Aorta (tissue), 5 donors: ENCODE measurements around the gene BLOC1S2. TPM values are rescaled to one million over a fixed set of nuclear protein-coding genes. Genes with fewer than 3 reads are reported as not detected.
A peak's percentile ranks its signal among the peaks of the same experiment; 100 is the strongest.

Experiments
- ATAC-seq: fragments of 200-7000 bp; cut with Tn5 transposase; one replicate; pipeline ENCODE4 v1.9.1; 2022; ENCODE audit warnings: moderate library complexity; ENCODE audit not compliant: low FRiP score
- DNase-seq, 2 donors: peaks; one replicate each; pipeline ENCODE4 v3.0.0-alpha.2; 2020
- H3K27ac ChIP-seq, 2 donors: one replicate each; pipeline ENCODE4 v1.5.1; 2013; ENCODE audit warnings: low read length in 2 of 2, mild to moderate bottlenecking in 2 of 2, moderate library complexity in 2 of 2, control low read depth in 1 of 2, inconsistent platforms in 1 of 2, low read depth in 1 of 2
- H3K27me3 ChIP-seq, 2 donors: one replicate each; pipeline ENCODE4 v1.6.1; 2013; ENCODE audit warnings: control low read depth in 1 of 2, low read length in 1 of 2, mild to moderate bottlenecking in 1 of 2, moderate library complexity in 1 of 2; ENCODE audit not compliant: insufficient read depth in 2 of 2, control insufficient read depth in 1 of 2
- H3K36me3 ChIP-seq, 2 donors: one replicate each; pipeline ENCODE4 v1.6.1; 2013; ENCODE audit warnings: control low read depth in 1 of 2, low read length in 1 of 2, mild to moderate bottlenecking in 1 of 2; ENCODE audit not compliant: insufficient read depth in 2 of 2, control insufficient read depth in 1 of 2
- H3K4me1 ChIP-seq, 2 donors: one replicate each; pipeline ENCODE4 v1.6.1; 2013; ENCODE audit warnings: low read length in 2 of 2, control low read depth in 1 of 2, mild to moderate bottlenecking in 1 of 2, moderate library complexity in 1 of 2; ENCODE audit not compliant: insufficient read depth in 2 of 2, control insufficient read depth in 1 of 2
- H3K4me3 ChIP-seq, 2 donors: one replicate each; pipeline ENCODE4 v1.5.1; 2013; ENCODE audit warnings: low read length in 2 of 2, control low read depth in 1 of 2, mild to moderate bottlenecking in 1 of 2
- H3K9me3 ChIP-seq: one replicate; pipeline ENCODE4 v1.6.1; 2013; ENCODE audit warnings: mild to moderate bottlenecking, low read length; ENCODE audit not compliant: control insufficient read depth
- WGBS, 2 donors: extraction: QIAGEN DNeasy Blood & Tissue Kit; methylation state at CpG; one replicate each; pipeline ENCODE4 v1.1.7; 2013; 5-methylcytosine and 5-hydroxymethylcytosine counted together
- intact Hi-C, 2 donors: fragments of 100-400 bp; cut with DNase I; formaldehyde crosslinking; loops; one replicate each; pipeline versions ENCODE4 v1.14.2 to v1.15.0; 2022
- long read RNA-seq, 2 donors: library from polyadenylated mRNA; unstranded; transcript quantifications; one replicate each; pipeline ENCODE4 v2.0.0, GENCODE V29; 2020 to 2021
- polyA plus RNA-seq, 2 donors: library from polyadenylated mRNA; stranded (reverse); fragments of 200-250 nt; gene quantifications; one replicate each; pipeline ENCODE4 v1.2.3, GENCODE V29; 2013
- total RNA-seq, 2 donors: library from RNA; stranded (reverse); fragmentation: NEBNext Ultra II Directional; extraction: Animal tissue kit (Norgen Biotek cat#: 25700); gene quantifications; one replicate each; pipeline ENCODE4 v1.2.1, GENCODE V29; 2021
- donor health status: healthy with polysubstance abuse.
- donor health status: Bipolar disorder and iron deficiency.
- donor health status: DM: no; HTN: no; CAD: no.
- donor health status: DM: no; HTN: no; CAD: no.
- donor health status: DM: yes; HTN: yes; CAD: no.

The BLOC1S2 gene
- 10 to 100 TPM; 21.9 to 26.4 TPM for total RNA-seq
- polyA plus RNA-seq: 10 to 100 TPM; 30.7 to 58.4 TPM
- long read RNA-seq, donor 1, transcript BLOC1S2-202 (5 exons, 1,249 nt): major isoform, 23 of 28 reads
- long read RNA-seq, donor 1, partial matches to known transcripts: 0 of 28 reads
- long read RNA-seq, donor 1, other reads (novel, unspliced or antisense): 4 of 28 reads
- long read RNA-seq, donor 2, transcript BLOC1S2-202 (5 exons, 1,249 nt): major isoform, 9 of 10 reads
- long read RNA-seq, donor 2, partial matches to known transcripts: 0 of 10 reads
- long read RNA-seq, donor 2, other reads (novel, unspliced or antisense): 0 of 10 reads

GRCh38 chr10:100286051-100287033, at the start of gene BLOC1S2:
TSS of gene BLOC1S2 (minus strand) at chr10:100286680. CDS start at chr10:100286659, 21 bp downstream.
- no peaks in the 10 kb centered on the region for H3K9me3 ChIP-seq
- no peaks in the 10 kb centered on the region for H3K4me1 ChIP-seq
- peaks cover 0 to 2% of the 10 kb centered on the region in 2 donors for H3K36me3 ChIP-seq
- peak; percentile 99 for ATAC-seq
- WGBS, 2 donors: 1 to 2% methylated on average over 63 of the region's 63 CpGs
- intact Hi-C loops: no loop called here
- no peaks in the 10 kb centered on the region for H3K27me3 ChIP-seq
- DNase-seq: peak; percentile 91 to 96
- H3K27ac ChIP-seq: peak within 1 kb of the TSS in 1 of 2 donors; percentile 87
- peak within 1 kb of the TSS; percentile 53 to 68 for H3K4me3 ChIP-seq

GRCh38 chr10:100334762-100335161, 48.3 kb upstream of the BLOC1S2 start:
- no peaks in the 10 kb centered on the region for H3K4me1 ChIP-seq
- 81 to 82% methylated on average over 9 of the region's 9 CpGs for WGBS, 2 donors
- no peak overlapping the region for H3K4me3 ChIP-seq
- DNase-seq: no peak
- intact Hi-C loops: no loop called here
- ATAC-seq: no peak
- no peaks in the 10 kb centered on the region for H3K9me3 ChIP-seq
- no peak overlapping the region for H3K27ac ChIP-seq
- no peaks in the 10 kb centered on the region for H3K36me3 ChIP-seq
- H3K27me3 ChIP-seq: no peaks in the 10 kb centered on the region

GRCh38 chr10:100333661-100334440, 47.4 kb upstream of the BLOC1S2 start:
- intact Hi-C loops: no loop called here
- ATAC-seq (no peak), DNase-seq (no peak)
- no peaks in the 10 kb centered on the region for H3K4me1 ChIP-seq
- H3K36me3 ChIP-seq: no peaks in the 10 kb centered on the region
- no peak overlapping the region for H3K27ac ChIP-seq
- H3K27me3 ChIP-seq: no peaks in the 10 kb centered on the region
- no peaks in the 10 kb centered on the region for H3K9me3 ChIP-seq
- H3K4me3 ChIP-seq: no peak overlapping the region
- 73 to 82% methylated on average over 2 of the region's 2 CpGs for WGBS, 2 donors

- Histone ChIP-seq H3K9me3 (no peaks in the 10 kb centered on the region), H3K36me3 (no peaks in the 10 kb centered on the region), H3K4me1 (no peaks in the 10 kb centered on the region), H3K27me3 (no peaks in the 10 kb centered on the region), H3K27ac (no peak overlapping the region), H3K4me3 (no peak overlapping the region)
- no peak for DNase-seq
- no peak for ATAC-seq
- WGBS, 2 donors: 53 to 57% methylated on average over 4 of the region's 4 CpGs
- intact Hi-C loops: no loop called here
These were observed 46.6 kb upstream of the BLOC1S2 start for GRCh38 chr10:100333106-100333505.

GRCh38 chr10:100330079-100330478, 43.6 kb upstream of the BLOC1S2 start, which contains the start of gene PKD2L1:
TSS of gene PKD2L1 (minus strand) at chr10:100330228. CDS start at chr10:100330103, 125 bp downstream.
- 13 to 28% methylated on average over 5 of the region's 5 CpGs for WGBS, 2 donors
- ATAC-seq: no peak
- Histone ChIP-seq H3K36me3 (no peaks in the 10 kb centered on the region), H3K4me3 (no peak within 1 kb of the TSS), H3K9me3 (no peaks in the 10 kb centered on the region), H3K27ac (no peak within 1 kb of the TSS), H3K27me3 (peaks cover 0 to 2% of the 10 kb centered on the region in 2 donors), H3K4me1 (no peaks in the 10 kb centered on the region)
- intact Hi-C loops: no loop called here
- no peak for DNase-seq

- H3K4me1 ChIP-seq: no peaks in the 10 kb centered on the region
- ATAC-seq (no peak), DNase-seq (no peak)
- H3K27ac ChIP-seq: no peak overlapping the region
- intact Hi-C loops: no loop called here
- no peaks in the 10 kb centered on the region for H3K9me3 ChIP-seq
- no peaks in the 10 kb centered on the region for H3K36me3 ChIP-seq
- WGBS, 2 donors: 58 to 59% methylated on average over 5 of the region's 5 CpGs
- no peak overlapping the region for H3K4me3 ChIP-seq
- peaks cover 0 to 2% of the 10 kb centered on the region in 2 donors for H3K27me3 ChIP-seq
These were observed 41.7 kb upstream of the BLOC1S2 start for GRCh38 chr10:100328198-100328597.

- ATAC-seq: no peak
- H3K27me3 ChIP-seq: peaks cover 0 to 2% of the 10 kb centered on the region in 2 donors
- intact Hi-C loops: no loop called here
- DNase-seq: no peak
- no peak overlapping the region for H3K27ac ChIP-seq
- H3K9me3 ChIP-seq: no peaks in the 10 kb centered on the region
- WGBS, 2 donors: 51 to 55% methylated on average over 3 of the region's 3 CpGs
- no peaks in the 10 kb centered on the region for H3K36me3 ChIP-seq
- H3K4me3 ChIP-seq: no peak overlapping the region
- no peaks in the 10 kb centered on the region for H3K4me1 ChIP-seq
These were observed 41.2 kb upstream of the BLOC1S2 start for GRCh38 chr10:100327718-100328009.

GRCh38 chr10:100327007-100327717, 40.7 kb upstream of the BLOC1S2 start:
- WGBS, 2 donors: 39% methylated on average over 8 of the region's 8 CpGs
- Histone ChIP-seq H3K4me1 (no peaks in the 10 kb centered on the region), H3K27me3 (peaks cover 0 to 2% of the 10 kb centered on the region in 2 donors), H3K9me3 (no peaks in the 10 kb centered on the region), H3K27ac (no peak overlapping the region), H3K4me3 (no peak overlapping the region), H3K36me3 (no peaks in the 10 kb centered on the region)
- DNase-seq (peak in 1 of 2 donors; percentile 57), ATAC-seq (peak; percentile 56)
- intact Hi-C loops: no loop called here
